Inflammatory macrophage treated with lipopolysaccharide for 1 hour (primary cell): Measurements from ENCODE around the gene HOTAIR.
A peak's percentile ranks its signal among the peaks of the same experiment; 100 is the strongest.

Source experiments
- DNase-seq, 2 donors: peaks; one replicate each; pipeline ENCODE4 v3.0.0-alpha.2; 2020 to 2022

Gene HOTAIR

GRCh38 chr12:53998110-53998899, 23.6 kb upstream of the HOTAIR start:
- DNase-seq, result no peak

GRCh38 chr12:53997204-53998109, 22.7 kb upstream of the HOTAIR start:
- DNase-seq, result no peak

- no peak for DNase-seq
Measured at GRCh38 chr12:53996240-53997203, 21.8 kb upstream of the HOTAIR start.

GRCh38 chr12:53995378-53996239, 20.9 kb upstream of the HOTAIR start:
- peak in 1 of 2 donors; percentile 12 for DNase-seq

- DNase-seq, result no peak
Measured at GRCh38 chr12:53995002-53995377, 20.2 kb upstream of the HOTAIR start.

GRCh38 chr12:53994264-53995001, 19.7 kb upstream of the HOTAIR start:
- no peak for DNase-seq

- DNase-seq, result no peak
Measured at GRCh38 chr12:53994009-53994263, 19.2 kb upstream of the HOTAIR start.

GRCh38 chr12:53993162-53994008, 18.6 kb upstream of the HOTAIR start:
- DNase-seq, result peak in 1 of 2 donors; percentile 9

- no peak for DNase-seq
Measured at GRCh38 chr12:53992377-53992889, 17.7 kb upstream of the HOTAIR start.

GRCh38 chr12:53991077-53991460, 16.3 kb upstream of the HOTAIR start:
- no peak for DNase-seq

GRCh38 chr12:53990311-53991076, 15.7 kb upstream of the HOTAIR start:
- DNase-seq, result no peak

- peak; percentile 25 to 38 for DNase-seq
Measured at GRCh38 chr12:53989227-53990113, 14.7 kb upstream of the HOTAIR start.

GRCh38 chr12:53988541-53989226, 13.9 kb upstream of the HOTAIR start:
- no peak for DNase-seq

GRCh38 chr12:53987787-53988230, 13.1 kb upstream of the HOTAIR start:
- DNase-seq, result no peak

GRCh38 chr12:53986686-53987483, 12.1 kb upstream of the HOTAIR start:
- DNase-seq, result no peak

- no peak for DNase-seq
Measured at GRCh38 chr12:53985994-53986685, 11.4 kb upstream of the HOTAIR start.
